Stimulated activated naive CD8-positive, alpha-beta T cell treated with anti-CD3 and anti-CD28 coated beads, Interleukin-15, amount 100 ng/mL, for 72 hours (primary cell): Measurements from ENCODE around the gene ST6GALNAC2.

ENCODE experiments used
- ATAC-seq: fragments of 150-1000 bp; cut with Tn5 transposase; 2 replicates; pipeline ENCODE4 v1.10.0; 2021; ENCODE audit warnings: mild to moderate bottlenecking, moderate library complexity
- DNase-seq, 2 donors: peaks; one replicate each; pipeline ENCODE4 v3.0.0; 2021 to 2022
- H3K27ac Mint-ChIP-seq, 2 donors: one replicate each; pipeline ENCODE4 v1.8.0; 2022; ENCODE audit warnings: mild to moderate bottlenecking in 2 of 2, mixed read lengths in 2 of 2, moderate library complexity in 2 of 2
- H3K27me3 Mint-ChIP-seq: one replicate; pipeline ENCODE4 v1.8.0; 2022; ENCODE audit warnings: mixed read lengths
- H3K4me1 Mint-ChIP-seq: one replicate; pipeline ENCODE4 v1.8.0; 2022; ENCODE audit warnings: mild to moderate bottlenecking, mixed read lengths
- H3K4me3 Mint-ChIP-seq, 2 donors: one replicate each; pipeline ENCODE4 v1.8.0; 2022; ENCODE audit warnings: mild to moderate bottlenecking in 2 of 2, mixed read lengths in 2 of 2, moderate library complexity in 1 of 2
- H3K9me3 Mint-ChIP-seq, 2 donors: one replicate each; pipeline ENCODE4 v1.8.0; 2022; ENCODE audit warnings: mixed read lengths in 2 of 2

The ST6GALNAC2 gene

GRCh38 chr17:76544546-76545365, 40.9 kb downstream of the ST6GALNAC2 start:
- no peak overlapping the region for H3K4me3 Mint-ChIP-seq
- DNase-seq = no peak
- peaks cover 11% of the 10 kb centered on the region for H3K4me1 Mint-ChIP-seq
- no peak for ATAC-seq
- H3K27me3 Mint-ChIP-seq = peaks cover 11% of the 10 kb centered on the region
- no peak overlapping the region for H3K27ac Mint-ChIP-seq
- H3K9me3 Mint-ChIP-seq = no peaks in the 10 kb centered on the region

GRCh38 chr17:76543826-76544545, 41.7 kb downstream of the ST6GALNAC2 start:
- ATAC-seq (no peak), DNase-seq (no peak)
- Mint-ChIP-seq H3K9me3 (no peaks in the 10 kb centered on the region), H3K4me3 (no peak overlapping the region), H3K27me3 (peaks cover 19% of the 10 kb centered on the region), H3K4me1 (peaks cover 15% of the 10 kb centered on the region), H3K27ac (peak overlapping the region in 1 of 2 donors; percentile 57)

GRCh38 chr17:76543482-76543825, 42.2 kb downstream of the ST6GALNAC2 start:
- H3K27me3 Mint-ChIP-seq = peaks cover 24% of the 10 kb centered on the region
- no peak for ATAC-seq
- peaks cover 15% of the 10 kb centered on the region for H3K4me1 Mint-ChIP-seq
- no peak overlapping the region for H3K27ac Mint-ChIP-seq
- H3K4me3 Mint-ChIP-seq = no peak overlapping the region
- no peak for DNase-seq
- H3K9me3 Mint-ChIP-seq = no peaks in the 10 kb centered on the region

- Mint-ChIP-seq H3K4me1 (peaks cover 15% of the 10 kb centered on the region), H3K4me3 (no peak overlapping the region), H3K27ac (no peak overlapping the region), H3K27me3 (peaks cover 26% of the 10 kb centered on the region), H3K9me3 (no peaks in the 10 kb centered on the region)
- DNase-seq = no peak
- ATAC-seq = no peak
Observed at GRCh38 chr17:76542984-76543383, 42.7 kb downstream of the ST6GALNAC2 start.

- H3K4me3 Mint-ChIP-seq = no peak overlapping the region
- peaks cover 26% of the 10 kb centered on the region for H3K27me3 Mint-ChIP-seq
- DNase-seq = no peak
Observed at GRCh38 chr17:76542566-76542971, 43.1 kb downstream of the ST6GALNAC2 start.

GRCh38 chr17:76541739-76542454, 43.8 kb downstream of the ST6GALNAC2 start:
- ATAC-seq = no peak
- H3K27ac Mint-ChIP-seq = peak overlapping the region in 1 of 2 donors; percentile 30

More at GRCh38 chr17:76542566-76542971, 43.1 kb downstream of the ST6GALNAC2 start:
- Mint-ChIP-seq H3K27ac (no peak overlapping the region), H3K9me3 (no peaks in the 10 kb centered on the region), H3K4me1 (peaks cover 15% of the 10 kb centered on the region)
- no peak for ATAC-seq

GRCh38 chr17:76540381-76541300, 45.0 kb downstream of the ST6GALNAC2 start:
- Mint-ChIP-seq H3K4me3 (peak overlapping the region in 1 of 2 donors; percentile 41), H3K27me3 (peaks cover 40% of the 10 kb centered on the region), H3K4me1 (peaks cover 17% of the 10 kb centered on the region), H3K9me3 (no peaks in the 10 kb centered on the region), H3K27ac (no peak overlapping the region)
- ATAC-seq = peak; percentile 49
- DNase-seq = no peak

More at GRCh38 chr17:76541739-76542454, 43.8 kb downstream of the ST6GALNAC2 start:
- Mint-ChIP-seq H3K4me1 (peaks cover 15% of the 10 kb centered on the region), H3K4me3 (no peak overlapping the region), H3K9me3 (no peaks in the 10 kb centered on the region), H3K27me3 (peaks cover 31% of the 10 kb centered on the region)
- no peak for DNase-seq

- Mint-ChIP-seq H3K27me3 (peaks cover 40% of the 10 kb centered on the region), H3K4me3 (peak within 1 kb of the TSS; percentile 28 to 73), H3K9me3 (no peaks in the 10 kb centered on the region), H3K4me1 (peaks cover 26% of the 10 kb centered on the region), H3K27ac (no peak within 1 kb of the TSS)
- ATAC-seq = no peak
- DNase-seq = no peak
Observed at GRCh38 chr17:76539631-76540271, 45.9 kb downstream of the ST6GALNAC2 start, which contains the start of gene PRCD. TSS of gene PRCD (plus strand) at chr17:76540044. CDS start at chr17:76540142, 98 bp downstream.

- peaks cover 26% of the 10 kb centered on the region for H3K4me1 Mint-ChIP-seq
- peaks cover 40% of the 10 kb centered on the region for H3K27me3 Mint-ChIP-seq
- no peaks in the 10 kb centered on the region for H3K9me3 Mint-ChIP-seq
- ATAC-seq (no peak), DNase-seq (no peak)
- no peak overlapping the region for H3K27ac Mint-ChIP-seq
- H3K4me3 Mint-ChIP-seq = peak overlapping the region; percentile 28 to 73
Observed at GRCh38 chr17:76538941-76539570, 46.6 kb downstream of the ST6GALNAC2 start.

- no peak overlapping the region for H3K27ac Mint-ChIP-seq
- DNase-seq = no peak
- H3K4me1 Mint-ChIP-seq = peaks cover 26% of the 10 kb centered on the region
- peak overlapping the region; percentile 28 to 73 for H3K4me3 Mint-ChIP-seq
- H3K27me3 Mint-ChIP-seq = peaks cover 40% of the 10 kb centered on the region
- no peak for ATAC-seq
- no peaks in the 10 kb centered on the region for H3K9me3 Mint-ChIP-seq
Observed at GRCh38 chr17:76538281-76538931, 47.3 kb downstream of the ST6GALNAC2 start.

GRCh38 chr17:76537578-76538280, 47.9 kb downstream of the ST6GALNAC2 start, which contains the start of gene CYGB:
TSS of gene CYGB (minus strand) at chr17:76537709. CDS start at chr17:76537542, 167 bp downstream.
- H3K27ac Mint-ChIP-seq = no peak within 1 kb of the TSS
- H3K4me3 Mint-ChIP-seq = peak within 1 kb of the TSS; percentile 44 to 64
- H3K9me3 Mint-ChIP-seq = no peaks in the 10 kb centered on the region
- peaks cover 38% of the 10 kb centered on the region for H3K27me3 Mint-ChIP-seq
- ATAC-seq (peak; percentile 58), DNase-seq (no peak)
- peaks cover 26% of the 10 kb centered on the region for H3K4me1 Mint-ChIP-seq

GRCh38 chr17:76537288-76537577, 48.4 kb downstream of the ST6GALNAC2 start:
- DNase-seq (no peak), ATAC-seq (peak; percentile 49)
- Mint-ChIP-seq H3K4me1 (peaks cover 26% of the 10 kb centered on the region), H3K27ac (no peak overlapping the region), H3K9me3 (no peaks in the 10 kb centered on the region), H3K4me3 (peak overlapping the region; percentile 44 to 50), H3K27me3 (peaks cover 33% of the 10 kb centered on the region)
